GM23338 (cell line): ENCODE results near the gene ATP1A4. TPM values are rescaled to one million over a fixed set of nuclear protein-coding genes. Genes with fewer than 3 reads are reported as not detected.

Experiments used
- ATAC-seq: fragments of 200-7000 bp; cut with Tn5 transposase; 3 replicates; pipeline ENCODE4 v1.9.1; 2020
- DNase-seq: peaks from one replicate; pipeline ENCODE4 v3.0.0-alpha.2; 2015; ENCODE audit warnings: low spot score
- H2AFZ ChIP-seq: fragments of 200-600 bp; sonication (generic); 2 replicates; pipeline ENCODE4 v1.8.0; 2016; ENCODE audit warnings: antibody characterized with exemption, mild to moderate bottlenecking, moderate library complexity
- H3F3A ChIP-seq: fragments of 200-600 bp; sonication (generic); replicated peaks from 2 replicates; pipeline ENCODE4 v1.8.0; 2017; ENCODE audit warnings: antibody characterized with exemption, mixed run types, low read depth
- H3K27ac ChIP-seq: fragments of 200-600 bp; sonication (generic); 2 replicates; pipeline ENCODE4 v1.6.1; 2016; ENCODE audit warnings: low read depth
- H3K27me3 ChIP-seq: fragments of 200-600 bp; sonication (generic); 2 replicates; pipeline ENCODE4 v1.8.0; 2016; ENCODE audit warnings: mild to moderate bottlenecking, mixed run types, moderate library complexity; ENCODE audit not compliant: insufficient read depth
- H3K36me3 ChIP-seq: fragments of 200-600 bp; sonication (generic); 2 replicates; pipeline ENCODE4 v1.8.0; 2016; ENCODE audit warnings: mild to moderate bottlenecking; ENCODE audit not compliant: insufficient read depth
- H3K4me1 ChIP-seq: fragments of 200-600 bp; sonication (generic); 2 replicates; pipeline ENCODE4 v1.8.0; 2016; ENCODE audit warnings: mild to moderate bottlenecking, moderate library complexity; ENCODE audit not compliant: insufficient read depth
- H3K4me2 ChIP-seq: fragments of 200-600 bp; sonication (generic); 2 replicates; pipeline ENCODE4 v1.7.1; 2017; ENCODE audit warnings: mixed run types
- H3K4me3 ChIP-seq: fragments of 200-600 bp; sonication (generic); 2 replicates; pipeline ENCODE4 v1.6.1; 2016; ENCODE audit warnings: mixed run types
- H3K79me2 ChIP-seq: fragments of 200-600 bp; sonication (generic); replicated peaks from 2 replicates; pipeline ENCODE4 v1.8.0; 2017; ENCODE audit warnings: mild to moderate bottlenecking; ENCODE audit not compliant: insufficient read depth
- H3K9me2 ChIP-seq: fragments of 200-600 bp; sonication (generic); 2 replicates; pipeline ENCODE4 v1.8.0; 2017; ENCODE audit not compliant: insufficient read depth
- H4K20me1 ChIP-seq: fragments of 200-600 bp; sonication (generic); replicated peaks from 2 replicates; pipeline ENCODE4 v1.8.0; 2017; ENCODE audit warnings: mild to moderate bottlenecking; ENCODE audit not compliant: insufficient read depth
- H3K27ac Mint-ChIP-seq: 2 replicates; pipeline ENCODE4 v1.8.0; 2020; ENCODE audit warnings: inconsistent platforms, mild to moderate bottlenecking, moderate library complexity, mixed read lengths
- H3K27me3 Mint-ChIP-seq: 3 replicates; pipeline ENCODE4 v1.8.0; 2022; ENCODE audit warnings: low read depth, mild to moderate bottlenecking, moderate library complexity, mixed read lengths, inconsistent platforms; ENCODE audit not compliant: insufficient read depth, poor library complexity
- H3K36me3 Mint-ChIP-seq: 3 replicates; pipeline ENCODE4 v1.8.0; 2021; ENCODE audit warnings: low read depth, mild to moderate bottlenecking, inconsistent platforms, moderate library complexity, mixed read lengths
- H3K4me1 Mint-ChIP-seq: 3 replicates; pipeline ENCODE4 v1.8.0; 2020; ENCODE audit warnings: mild to moderate bottlenecking, inconsistent platforms, mixed read lengths
- H3K4me3 Mint-ChIP-seq: 3 replicates; pipeline ENCODE4 v1.8.0; 2021; ENCODE audit warnings: moderate library complexity, mild to moderate bottlenecking, inconsistent platforms, mixed read lengths
- H3K9me3 Mint-ChIP-seq: 3 replicates; pipeline ENCODE4 v1.8.0; 2020; ENCODE audit warnings: moderate library complexity, mild to moderate bottlenecking, inconsistent platforms, mixed read lengths
- EZH2 ChIP-seq: fragments of 200-600 bp; sonication (generic); IDR thresholded peaks from one replicate; pipeline ENCODE4 v1.8.0; 2017; ENCODE audit warnings: antibody characterized with exemption, mild to moderate bottlenecking, low read depth; ENCODE audit not compliant: unreplicated experiment
- EZH2phosphoT487 ChIP-seq: fragments of 200-600 bp; sonication (generic); IDR thresholded peaks from one replicate; pipeline ENCODE4 v1.8.1; 2018; ENCODE audit warnings: antibody characterized with exemption; ENCODE audit not compliant: unreplicated experiment
- ZNF331 ChIP-seq: fragments of 250-450 bp; sonication (Bioruptor Pico); IDR thresholded peaks from 2 replicates; pipeline ENCODE4 v1.5.0; 2020; ENCODE audit warnings: low read depth, mild to moderate bottlenecking, moderate library complexity
- ZNF462 ChIP-seq: fragments of 250-450 bp; sonication (Bioruptor Pico); IDR thresholded peaks from 2 replicates; pipeline ENCODE4 v1.5.0; 2020; ENCODE audit warnings: mild to moderate bottlenecking, moderate library complexity
- polyA plus RNA-seq: library from polyadenylated mRNA; unstranded; fragments of >200 nt; fragmentation: Nextera tagmentation; extraction: Ambion mirVana; gene quantifications from 2 replicates; pipeline ENCODE4 v1.2.1, GENCODE V29; 2016
- total RNA-seq: library from RNA; depleted of rRNA; stranded (reverse); fragments of >200 nt; shearing (Covaris generic); gene quantifications from 2 replicates; pipeline ENCODE4 v1.2.3, GENCODE V29; 2014
- TF ChIP-seq, protein P1 (sequence below), 2 experiments: fragments of 200-600 bp in 1 of 2; sonication (generic) in 1 of 2; conservative IDR thresholded peaks; 2 replicates each; pipeline versions ENCODE4 v1.5.1 to v1.6.1; 2016 to 2017; ENCODE audit warnings: antibody characterized with exemption in 2 of 2, low read depth in 2 of 2, mild to moderate bottlenecking in 2 of 2, moderate library complexity in 1 of 2
- TF ChIP-seq, protein P2 (sequence below): IDR thresholded peaks from one replicate; pipeline ENCODE4 v1.6.1; 2018; ENCODE audit warnings: antibody characterized with exemption; ENCODE audit not compliant: unreplicated experiment

The ATP1A4 gene
- total and polyA plus RNA-seq, 2 experiments from 2014 or later: 0.27 to 0.63 TPM

GRCh38 chr1:160191756-160192155, 40.4 kb downstream of the ATP1A4 start:
- Mint-ChIP-seq H3K4me1 (peaks cover 13% of the 10 kb centered on the region), H3K27ac (no peak overlapping the region), H3K4me3 (no peak overlapping the region), H3K36me3 (no peaks in the 10 kb centered on the region; the same call in 2 of the 3 replicates), H3K27me3 (no peaks in the 10 kb centered on the region), H3K9me3 (no peaks in the 10 kb centered on the region)
- Histone ChIP-seq H3K27ac (no peak overlapping the region), H3K4me3 (no peak overlapping the region), H3K27me3 (no peaks in the 10 kb centered on the region), H3K4me2 (no peak overlapping the region), H3K4me1 (peaks cover 32% of the 10 kb centered on the region), H3F3A (0 out of 2 replicates have a peak, but pooled peaks cover 9% of the 10 kb centered on the region), H3K9me2 (peaks cover 9% of the 10 kb centered on the region), H2AFZ (no peak overlapping the region), H4K20me1 (no peaks in the 10 kb centered on the region), H3K79me2 (no peaks in the 10 kb centered on the region), H3K36me3 (no peaks in the 10 kb centered on the region)
- ATAC-seq (no peak), DNase-seq (no peak)
- no peak for TF ChIP-seq ZNF462 (CRISPR knock-in tag)
- TF ChIP-seq, protein P1, sequence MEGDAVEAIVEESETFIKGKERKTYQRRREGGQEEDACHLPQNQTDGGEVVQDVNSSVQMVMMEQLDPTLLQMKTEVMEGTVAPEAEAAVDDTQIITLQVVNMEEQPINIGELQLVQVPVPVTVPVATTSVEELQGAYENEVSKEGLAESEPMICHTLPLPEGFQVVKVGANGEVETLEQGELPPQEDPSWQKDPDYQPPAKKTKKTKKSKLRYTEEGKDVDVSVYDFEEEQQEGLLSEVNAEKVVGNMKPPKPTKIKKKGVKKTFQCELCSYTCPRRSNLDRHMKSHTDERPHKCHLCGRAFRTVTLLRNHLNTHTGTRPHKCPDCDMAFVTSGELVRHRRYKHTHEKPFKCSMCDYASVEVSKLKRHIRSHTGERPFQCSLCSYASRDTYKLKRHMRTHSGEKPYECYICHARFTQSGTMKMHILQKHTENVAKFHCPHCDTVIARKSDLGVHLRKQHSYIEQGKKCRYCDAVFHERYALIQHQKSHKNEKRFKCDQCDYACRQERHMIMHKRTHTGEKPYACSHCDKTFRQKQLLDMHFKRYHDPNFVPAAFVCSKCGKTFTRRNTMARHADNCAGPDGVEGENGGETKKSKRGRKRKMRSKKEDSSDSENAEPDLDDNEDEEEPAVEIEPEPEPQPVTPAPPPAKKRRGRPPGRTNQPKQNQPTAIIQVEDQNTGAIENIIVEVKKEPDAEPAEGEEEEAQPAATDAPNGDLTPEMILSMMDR (conservative IDR thresholded peaks at IDR 0.05; ENCODE audit: low read depth in 2 of 2): no peak
- TF ChIP-seq ZNF331 (CRISPR knock-in tag): no peak
- TF ChIP-seq EZH2: no peak
- no peak for TF ChIP-seq EZH2phosphoT487
- TF ChIP-seq, protein P2, sequence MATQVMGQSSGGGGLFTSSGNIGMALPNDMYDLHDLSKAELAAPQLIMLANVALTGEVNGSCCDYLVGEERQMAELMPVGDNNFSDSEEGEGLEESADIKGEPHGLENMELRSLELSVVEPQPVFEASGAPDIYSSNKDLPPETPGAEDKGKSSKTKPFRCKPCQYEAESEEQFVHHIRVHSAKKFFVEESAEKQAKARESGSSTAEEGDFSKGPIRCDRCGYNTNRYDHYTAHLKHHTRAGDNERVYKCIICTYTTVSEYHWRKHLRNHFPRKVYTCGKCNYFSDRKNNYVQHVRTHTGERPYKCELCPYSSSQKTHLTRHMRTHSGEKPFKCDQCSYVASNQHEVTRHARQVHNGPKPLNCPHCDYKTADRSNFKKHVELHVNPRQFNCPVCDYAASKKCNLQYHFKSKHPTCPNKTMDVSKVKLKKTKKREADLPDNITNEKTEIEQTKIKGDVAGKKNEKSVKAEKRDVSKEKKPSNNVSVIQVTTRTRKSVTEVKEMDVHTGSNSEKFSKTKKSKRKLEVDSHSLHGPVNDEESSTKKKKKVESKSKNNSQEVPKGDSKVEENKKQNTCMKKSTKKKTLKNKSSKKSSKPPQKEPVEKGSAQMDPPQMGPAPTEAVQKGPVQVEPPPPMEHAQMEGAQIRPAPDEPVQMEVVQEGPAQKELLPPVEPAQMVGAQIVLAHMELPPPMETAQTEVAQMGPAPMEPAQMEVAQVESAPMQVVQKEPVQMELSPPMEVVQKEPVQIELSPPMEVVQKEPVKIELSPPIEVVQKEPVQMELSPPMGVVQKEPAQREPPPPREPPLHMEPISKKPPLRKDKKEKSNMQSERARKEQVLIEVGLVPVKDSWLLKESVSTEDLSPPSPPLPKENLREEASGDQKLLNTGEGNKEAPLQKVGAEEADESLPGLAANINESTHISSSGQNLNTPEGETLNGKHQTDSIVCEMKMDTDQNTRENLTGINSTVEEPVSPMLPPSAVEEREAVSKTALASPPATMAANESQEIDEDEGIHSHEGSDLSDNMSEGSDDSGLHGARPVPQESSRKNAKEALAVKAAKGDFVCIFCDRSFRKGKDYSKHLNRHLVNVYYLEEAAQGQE: no peak
